Measurements from ENCODE around the gene RECQL5. TPM values are rescaled to one million over a fixed set of nuclear protein-coding genes. Genes with fewer than 3 reads are reported as not detected.

RECQL5 gene
- polyA plus RNA-seq, 4 donors = 31.6 to 59.3 (median 46.1) TPM

DNA sequence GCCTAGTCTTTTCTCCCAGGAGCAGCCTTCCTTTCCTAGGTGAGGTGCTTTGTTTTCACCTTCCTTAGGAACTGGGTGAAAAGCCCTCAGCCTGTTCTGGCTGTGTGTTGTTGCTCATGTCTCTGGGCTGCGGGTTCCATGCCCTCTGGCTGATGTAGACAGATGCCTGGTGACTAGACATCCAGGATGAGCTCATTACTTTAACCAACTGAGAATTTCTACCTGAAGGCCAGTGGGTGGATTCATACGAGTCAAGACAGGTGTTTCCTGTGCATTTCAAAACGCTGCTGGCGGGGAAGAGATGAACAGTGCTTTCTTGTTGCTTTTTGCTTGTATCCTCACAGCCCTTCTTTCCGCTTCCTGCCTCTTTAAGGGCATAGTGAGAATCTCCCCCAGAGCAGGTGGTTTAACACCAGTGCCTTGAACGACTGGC lies 22.5 kb upstream of the RECQL5 start:
- DNase-seq (ENCODE audit: low read depth in 4 of 4, low spot score in 2 of 4) = no peak

DNA sequence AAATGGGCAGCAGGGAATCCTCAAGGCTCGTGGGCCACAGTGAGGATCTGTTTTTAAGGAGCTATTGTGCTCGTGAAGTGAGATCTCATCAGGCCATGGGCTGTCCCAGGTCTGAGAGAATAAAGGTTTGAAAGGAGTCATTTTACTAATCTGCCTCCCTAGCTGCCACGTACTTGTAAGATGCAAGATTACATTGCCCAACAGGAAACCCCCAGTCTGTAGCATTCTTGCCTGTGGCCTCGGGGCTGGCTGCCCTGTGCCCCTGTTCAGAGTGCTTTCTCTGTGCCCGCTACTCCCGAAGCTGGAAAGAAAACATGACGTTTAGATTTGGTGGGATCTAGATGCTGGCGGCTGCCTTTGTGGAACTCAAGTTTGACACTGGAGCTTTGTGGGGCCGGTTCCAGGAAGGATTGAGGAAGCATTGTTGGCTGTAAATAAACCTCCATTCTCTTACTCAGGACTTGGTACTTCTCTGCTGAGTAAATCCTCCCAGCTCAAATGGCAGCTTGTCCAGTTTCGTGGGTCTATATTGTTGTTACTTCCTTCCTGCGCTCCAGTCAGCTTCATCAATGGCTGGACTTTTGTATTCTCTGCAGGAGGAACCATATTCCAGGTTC lies 21.4 kb upstream of the RECQL5 start:
- DNase-seq (ENCODE audit: low read depth in 4 of 4, low spot score in 2 of 4) = no peak

DNA sequence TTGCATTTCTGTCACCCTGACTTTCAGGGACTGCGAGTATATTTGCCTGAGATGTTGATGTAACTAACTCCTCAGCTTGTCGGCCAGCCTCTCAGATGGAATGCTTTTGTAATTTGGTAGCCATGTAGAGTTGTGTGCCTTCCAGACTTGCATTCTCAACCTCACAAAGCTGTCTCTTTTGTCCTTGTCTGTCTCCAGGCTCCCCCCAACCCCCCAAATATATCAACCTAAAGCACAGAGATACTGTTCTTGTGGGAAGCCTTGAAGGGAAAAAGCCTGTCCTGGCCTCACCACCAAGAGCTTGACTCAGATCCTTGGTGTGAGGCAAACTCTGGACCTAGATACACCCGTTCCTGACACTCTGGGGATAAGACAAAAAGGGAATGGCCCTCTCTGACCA lies 18.5 kb upstream of the RECQL5 start:
- no peak for DNase-seq (ENCODE audit: low read depth in 4 of 4, low spot score in 2 of 4)

DNA sequence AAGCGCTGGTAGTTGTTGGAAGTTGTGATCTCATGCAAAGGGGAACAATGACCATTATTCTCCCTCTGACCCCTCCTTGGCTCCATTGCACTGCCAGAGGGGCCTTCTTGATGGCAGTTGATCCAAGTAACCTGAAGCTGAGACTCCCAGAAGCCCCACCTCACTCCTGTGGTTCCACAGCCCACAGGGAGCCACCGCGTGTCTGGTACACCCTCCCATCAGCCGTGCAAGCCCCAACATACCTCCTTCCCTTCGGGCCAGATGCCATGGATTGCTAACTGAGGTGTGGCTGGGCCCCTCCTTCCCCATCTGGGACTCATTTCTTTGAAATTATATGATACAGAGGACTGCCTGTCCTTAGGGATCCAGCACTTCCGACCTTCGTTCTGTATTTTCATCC lies 18.0 kb upstream of the RECQL5 start:
- DNase-seq (ENCODE audit: low read depth in 4 of 4, low spot score in 2 of 4) = no peak

DNA sequence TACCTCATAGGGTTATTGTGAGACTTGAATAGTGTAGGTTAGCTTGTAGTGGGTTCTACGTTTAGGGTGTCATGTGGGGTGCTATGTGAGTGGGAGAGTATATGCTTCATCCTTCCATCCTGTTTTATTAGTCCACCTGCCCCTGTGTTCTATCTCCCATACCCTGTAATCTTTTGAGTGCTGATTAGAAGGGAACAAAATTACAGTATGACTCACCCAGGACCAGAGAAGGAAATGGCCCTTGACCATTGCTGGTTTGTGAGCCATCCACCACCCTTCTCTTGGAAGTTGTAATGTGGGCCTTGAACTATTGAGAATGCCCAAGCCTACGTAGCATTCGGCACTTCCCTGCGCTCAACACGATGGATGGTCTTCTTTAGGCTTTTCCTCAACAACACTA lies 17.3 kb upstream of the RECQL5 start:
- no peak for DNase-seq (ENCODE audit: low read depth in 4 of 4, low spot score in 2 of 4)

DNA sequence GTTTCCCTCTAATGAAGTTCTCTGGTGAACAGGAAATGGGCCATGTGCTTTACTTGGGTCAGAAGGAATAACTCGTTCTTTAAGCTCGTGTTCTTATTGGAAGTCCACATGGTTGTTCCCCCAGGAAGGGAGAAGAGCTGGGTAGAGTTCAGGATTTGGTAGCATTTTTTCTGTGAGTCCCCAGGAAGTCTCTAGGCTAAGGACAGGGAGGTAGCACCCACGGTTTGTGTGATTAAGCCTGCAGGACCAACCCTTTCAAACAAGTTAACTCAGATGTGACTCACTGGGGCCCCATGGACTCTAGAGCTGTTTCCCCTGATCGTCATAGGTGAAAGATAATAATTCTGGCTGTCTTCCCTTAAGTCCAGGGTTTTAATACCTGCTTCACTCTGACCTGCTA lies 16.6 kb upstream of the RECQL5 start:
- DNase-seq (ENCODE audit: low read depth in 4 of 4, low spot score in 2 of 4) = no peak

DNA sequence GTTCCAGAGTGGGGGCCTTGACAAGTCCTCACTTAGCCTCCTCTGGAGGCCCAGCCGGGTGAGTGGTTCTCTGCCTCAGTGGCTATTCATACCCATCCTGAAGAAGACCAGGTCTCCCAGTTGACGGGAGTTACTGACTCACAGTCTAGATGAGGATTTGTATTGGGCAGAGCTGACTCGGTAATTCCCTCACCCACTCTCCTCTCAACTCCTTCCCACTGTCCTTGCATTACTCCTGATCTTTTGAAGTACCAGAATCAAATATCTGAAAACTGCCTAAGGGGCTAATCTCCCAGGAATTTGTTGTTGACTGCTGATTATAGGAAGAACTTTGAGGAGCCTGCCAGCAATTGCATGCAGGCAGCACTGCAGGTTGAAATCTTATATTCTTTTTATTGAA lies 14.3 kb upstream of the RECQL5 start:
- DNase-seq (ENCODE audit: low read depth in 4 of 4, low spot score in 2 of 4) = no peak

DNA sequence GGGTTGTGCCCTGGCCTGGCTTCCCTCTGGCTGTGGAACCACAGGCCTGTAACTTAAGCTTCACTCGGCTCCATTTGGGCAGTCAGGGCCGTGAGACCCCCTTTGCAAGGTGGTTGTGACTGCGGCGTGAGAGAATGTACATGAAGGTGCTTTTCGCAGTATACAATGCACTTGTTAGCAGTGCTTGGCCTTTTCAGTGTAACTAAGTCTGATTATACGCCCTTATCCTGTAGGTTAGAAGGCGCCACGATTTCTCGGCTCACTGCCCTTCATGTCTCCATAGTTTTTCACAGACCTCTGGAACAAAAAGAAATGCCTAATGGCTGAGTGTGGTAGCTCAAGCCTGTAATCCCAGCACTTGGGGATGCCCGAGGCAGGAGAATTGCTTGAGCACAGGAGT lies 13.5 kb upstream of the RECQL5 start:
- DNase-seq (ENCODE audit: low read depth in 4 of 4, low spot score in 2 of 4) = no peak

DNA sequence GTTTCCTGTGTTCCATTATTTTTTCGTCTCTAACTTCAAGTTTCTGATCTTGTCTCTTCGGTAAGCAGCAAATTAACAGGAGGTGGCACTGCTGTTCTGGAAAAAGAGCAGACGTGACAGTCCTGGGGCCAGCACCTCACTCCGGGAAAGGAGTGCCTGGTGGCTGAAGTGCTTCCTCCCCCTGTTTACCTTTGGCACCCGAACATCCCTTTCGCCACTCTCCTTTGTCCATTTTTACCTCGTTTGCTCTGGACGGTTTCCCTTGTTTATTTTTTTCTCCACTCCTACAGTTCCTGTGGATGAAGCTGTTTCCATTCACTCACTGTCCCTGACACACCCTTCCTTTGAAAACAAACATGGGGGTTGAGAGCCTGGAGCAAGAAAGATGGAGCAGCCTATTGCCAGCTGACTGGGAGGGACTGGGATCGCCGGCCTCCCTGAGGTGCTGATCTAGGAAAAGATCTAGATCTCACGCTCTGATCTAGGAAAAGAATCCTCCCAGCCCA lies 12.8 kb upstream of the RECQL5 start:
- DNase-seq (ENCODE audit: low read depth in 4 of 4, low spot score in 2 of 4) = no peak

DNA sequence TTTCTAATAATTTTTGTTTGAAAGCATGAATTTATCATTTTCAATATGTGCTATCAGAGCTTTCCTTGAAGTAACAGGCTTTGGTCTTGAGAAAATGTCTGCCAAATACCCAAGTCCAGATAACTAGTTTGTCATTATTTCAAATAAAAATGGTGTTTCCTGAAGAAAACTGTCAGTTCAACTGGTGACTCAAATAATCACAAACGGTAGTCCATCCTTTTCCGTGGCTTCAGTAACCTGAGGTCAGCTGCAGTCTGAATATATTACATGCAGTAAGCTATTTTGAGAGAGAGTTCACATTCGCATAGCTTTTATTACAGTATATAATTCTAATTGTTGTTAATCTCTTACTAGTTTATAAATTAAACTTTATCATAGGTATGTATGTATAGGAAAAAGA lies 9.5 kb upstream of the RECQL5 start:
- no peak for DNase-seq (ENCODE audit: low read depth in 4 of 4, low spot score in 2 of 4)

DNA sequence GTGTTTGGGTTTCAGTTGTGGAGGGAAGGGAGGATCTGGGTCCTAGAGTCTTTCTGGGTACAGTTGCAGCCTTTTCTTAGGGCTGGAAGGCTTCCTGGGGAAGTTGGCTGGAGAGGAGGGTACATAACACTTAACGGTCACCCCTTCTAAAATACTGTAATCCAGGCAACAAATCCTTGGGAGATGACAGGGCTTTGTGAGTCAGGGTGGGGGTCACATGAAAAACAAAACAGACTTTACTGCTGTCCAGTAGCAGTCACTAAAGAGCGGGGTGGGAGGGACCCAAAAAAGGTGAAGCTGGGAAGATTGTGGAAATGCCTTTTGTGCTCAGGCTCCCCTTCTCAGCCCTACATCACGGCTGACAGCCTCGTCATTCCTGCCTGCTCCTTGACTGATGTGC lies 6.5 kb upstream of the RECQL5 start:
- no peak for DNase-seq (ENCODE audit: low read depth in 4 of 4, low spot score in 2 of 4)

DNA sequence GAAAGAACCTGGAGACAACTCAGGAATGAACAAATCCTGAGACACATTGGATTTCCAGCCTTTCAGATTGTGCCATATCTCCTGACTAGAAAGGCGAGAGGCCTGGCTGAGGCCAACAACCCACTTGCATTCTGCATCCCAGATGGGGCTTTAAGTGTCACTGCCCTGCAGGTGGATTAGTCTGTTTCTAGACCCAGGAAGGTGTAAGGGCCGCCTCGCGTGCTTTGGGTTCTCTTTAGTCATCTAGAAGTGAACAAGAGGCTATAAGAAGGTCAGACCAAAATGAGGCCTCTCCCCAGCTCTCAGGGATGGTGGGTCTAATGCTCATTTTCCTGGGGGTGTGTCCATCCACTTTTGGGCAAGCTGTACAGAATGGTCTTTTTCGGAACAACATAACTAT lies 5.1 kb upstream of the RECQL5 start:
- DNase-seq (ENCODE audit: low read depth in 4 of 4, low spot score in 2 of 4) = no peak

DNA sequence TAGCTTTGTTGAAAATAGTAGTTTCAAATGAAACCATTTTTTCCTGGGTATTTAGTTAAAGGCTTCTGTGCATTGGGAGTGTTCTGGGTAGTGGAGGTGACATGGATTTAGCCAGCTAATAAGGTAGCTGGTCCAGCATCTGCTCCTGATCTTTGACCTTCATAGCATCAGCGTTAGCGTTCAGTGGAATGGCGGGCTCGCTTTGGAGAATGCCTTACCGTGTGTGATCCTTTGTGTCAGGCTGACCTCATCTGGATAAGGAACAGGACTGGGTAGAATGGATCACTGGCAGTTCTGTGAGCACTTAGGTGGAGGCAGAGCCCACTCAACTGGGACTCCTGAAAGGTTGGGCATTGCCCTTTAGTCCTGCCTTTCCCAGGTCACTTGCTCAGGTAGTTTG lies 3.9 kb upstream of the RECQL5 start:
- no peak for DNase-seq (ENCODE audit: low read depth in 4 of 4, low spot score in 2 of 4)

DNA sequence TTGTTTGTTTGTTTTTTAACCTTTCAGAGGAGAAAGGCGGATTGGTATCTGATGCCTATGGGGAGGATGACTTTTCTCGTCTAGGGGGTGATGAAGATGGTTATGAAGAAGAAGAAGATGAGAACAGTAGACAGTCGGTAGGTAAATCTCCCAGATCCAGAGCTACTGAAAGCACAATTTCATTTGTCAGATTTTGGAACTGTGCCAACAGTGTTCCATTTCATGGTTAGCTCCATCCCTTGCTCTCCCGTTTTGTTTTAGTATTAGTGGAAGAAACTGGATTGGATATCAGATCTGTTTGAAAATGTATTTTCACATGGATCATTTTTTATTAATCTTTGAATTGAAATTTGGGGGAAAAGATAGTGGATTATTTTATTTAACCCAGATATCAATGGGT lies 1.5 kb upstream of the RECQL5 start:
- DNase-seq (ENCODE audit: low read depth in 4 of 4, low spot score in 2 of 4) = no peak

DNA sequence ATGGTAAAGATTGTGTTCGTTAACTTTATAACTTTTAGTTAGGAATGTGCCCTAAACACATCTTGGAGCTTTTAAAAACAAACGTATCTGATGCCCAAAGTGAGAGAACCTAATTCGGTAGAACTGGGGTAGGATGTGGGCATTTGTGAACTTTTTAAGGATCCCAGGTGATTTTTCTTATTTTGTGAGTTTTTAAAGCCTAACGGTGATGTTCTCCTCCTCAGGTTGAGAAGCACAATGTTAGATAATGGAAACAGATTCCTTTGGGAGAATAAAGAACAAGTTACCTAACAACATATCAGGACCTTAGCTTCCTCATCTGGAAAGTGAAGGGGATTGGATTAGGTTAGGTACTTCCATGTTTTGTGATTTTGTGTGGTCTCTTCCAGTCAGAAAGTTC lies 871 bp upstream of the RECQL5 start:
- DNase-seq (ENCODE audit: low read depth in 4 of 4, low spot score in 2 of 4) = no peak

DNA sequence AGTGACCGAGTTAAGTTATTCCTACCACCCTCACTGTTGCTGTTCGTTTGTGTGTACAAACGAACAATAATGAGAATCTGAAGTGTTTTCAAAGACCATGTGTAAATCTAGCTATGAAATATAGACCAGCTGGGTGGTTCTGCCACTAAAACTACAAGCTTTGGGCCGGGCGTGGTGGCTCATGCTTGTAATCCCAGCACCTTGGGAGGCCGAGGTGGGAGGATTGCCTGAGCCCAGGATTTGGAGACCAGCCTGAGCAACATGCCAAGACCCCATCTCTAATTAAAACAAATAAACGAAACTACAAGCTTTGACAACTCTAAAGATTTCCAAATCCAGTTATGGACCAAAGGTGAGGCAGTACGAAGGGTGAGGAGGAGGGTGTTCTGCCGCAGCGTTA lies 973 bp downstream of the RECQL5 start:
- DNase-seq (ENCODE audit: low read depth in 4 of 4, low spot score in 2 of 4) = no peak

DNA sequence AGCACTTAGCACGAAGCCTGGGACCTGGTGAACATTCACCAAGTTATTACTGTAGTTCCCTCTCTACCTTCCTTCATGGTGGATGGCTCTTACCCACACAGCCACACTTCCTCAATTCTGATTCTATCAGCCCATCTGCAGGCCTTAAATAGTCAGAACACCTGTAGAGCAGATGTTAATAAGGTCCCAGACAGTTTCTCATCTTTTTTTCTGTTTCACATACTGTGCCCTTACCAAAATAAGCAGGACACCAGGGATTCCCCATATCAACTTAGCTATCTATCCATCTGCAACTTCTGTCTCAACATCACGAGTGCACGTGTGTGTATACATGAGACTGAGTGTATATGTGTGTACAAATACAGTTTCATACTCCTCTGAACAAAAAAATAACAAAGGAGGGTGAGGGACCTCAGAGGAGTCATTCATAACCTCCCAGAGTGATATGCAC lies 2.8 kb downstream of the RECQL5 start:
- no peak for DNase-seq (ENCODE audit: low read depth in 4 of 4, low spot score in 2 of 4)

DNA sequence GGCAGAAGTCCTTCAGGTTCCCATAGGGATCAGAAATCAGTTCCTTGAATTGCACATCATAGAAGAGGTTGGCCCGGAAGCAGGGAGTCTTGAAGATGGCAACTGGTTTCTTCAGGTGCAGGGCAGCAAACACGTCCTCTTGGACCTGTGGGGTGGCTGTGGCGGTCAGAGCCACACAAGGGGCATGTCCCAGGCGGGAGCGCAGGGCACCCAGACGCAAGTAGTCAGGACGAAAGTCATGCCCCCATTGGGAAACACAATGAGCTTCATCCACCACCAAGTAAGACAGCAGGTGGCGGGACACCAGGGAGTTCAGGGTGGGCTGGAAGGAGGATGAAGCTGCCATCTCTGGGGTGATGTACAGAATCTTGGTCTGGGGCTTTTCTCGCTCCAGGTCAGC lies 4.4 kb downstream of the RECQL5 start:
- no peak for DNase-seq (ENCODE audit: low read depth in 4 of 4, low spot score in 2 of 4)

DNA sequence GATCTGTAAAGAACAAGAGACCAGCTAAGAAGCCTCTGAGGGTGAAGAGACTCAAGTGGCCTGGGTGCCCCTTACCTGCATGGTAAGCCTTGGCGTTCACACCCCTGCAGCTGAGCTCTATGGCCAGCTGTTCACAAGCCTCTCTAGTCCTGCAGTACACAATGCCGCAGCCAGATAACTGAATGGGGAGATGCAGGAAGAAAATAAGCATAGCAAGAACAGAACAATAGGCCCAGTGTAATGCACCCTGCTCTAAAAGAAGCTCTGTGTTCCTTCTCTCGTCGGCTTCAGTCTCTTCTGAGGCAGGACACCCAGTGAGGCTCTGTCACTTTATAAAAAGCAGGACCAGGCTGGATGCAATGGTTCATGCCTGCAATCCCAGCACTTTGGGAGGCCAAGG lies 5.4 kb downstream of the RECQL5 start:
- DNase-seq (ENCODE audit: low read depth in 4 of 4, low spot score in 2 of 4) = no peak

DNA sequence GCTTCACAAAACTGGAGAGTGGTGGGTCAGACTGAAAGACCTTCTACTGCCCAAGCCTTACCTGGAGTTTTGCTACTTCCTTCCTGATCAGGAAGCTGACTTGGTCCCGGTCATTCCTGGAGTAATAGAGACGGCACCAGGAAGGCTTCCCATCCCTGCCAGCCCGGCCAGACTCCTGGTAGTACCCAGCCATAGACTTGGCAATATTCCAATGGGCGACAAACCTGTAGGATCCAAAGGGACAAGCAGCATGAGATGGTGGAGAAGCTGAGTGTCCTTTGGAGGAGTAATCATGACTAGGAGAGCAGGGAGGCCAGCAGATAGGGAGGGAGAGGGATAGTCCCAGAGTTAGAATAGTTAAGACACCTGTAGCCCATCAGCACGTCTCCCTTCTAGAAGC lies 8.7 kb downstream of the RECQL5 start:
- no peak for DNase-seq (ENCODE audit: low read depth in 4 of 4, low spot score in 2 of 4)

DNA sequence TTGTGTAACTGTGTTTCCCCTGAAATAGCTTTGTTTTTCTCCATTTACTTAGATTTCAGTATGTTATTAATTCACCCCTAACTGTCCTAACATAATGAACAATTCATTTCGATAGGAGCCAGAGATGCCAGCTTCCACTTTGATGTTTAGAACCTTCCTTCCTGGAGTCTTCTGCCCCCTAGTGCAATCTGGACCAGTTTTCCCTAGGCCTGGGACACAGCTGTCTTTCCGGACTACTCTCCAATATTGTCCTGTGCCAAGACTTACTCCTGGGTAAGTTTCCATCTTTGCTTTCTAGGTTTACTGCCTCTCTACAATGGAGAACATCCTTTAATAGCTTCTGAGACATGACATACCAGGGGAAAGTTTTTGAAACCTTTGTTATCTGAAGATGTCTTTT lies 12.8 kb downstream of the RECQL5 start:
- DNase-seq (ENCODE audit: low read depth in 4 of 4, low spot score in 2 of 4) = no peak

DNA sequence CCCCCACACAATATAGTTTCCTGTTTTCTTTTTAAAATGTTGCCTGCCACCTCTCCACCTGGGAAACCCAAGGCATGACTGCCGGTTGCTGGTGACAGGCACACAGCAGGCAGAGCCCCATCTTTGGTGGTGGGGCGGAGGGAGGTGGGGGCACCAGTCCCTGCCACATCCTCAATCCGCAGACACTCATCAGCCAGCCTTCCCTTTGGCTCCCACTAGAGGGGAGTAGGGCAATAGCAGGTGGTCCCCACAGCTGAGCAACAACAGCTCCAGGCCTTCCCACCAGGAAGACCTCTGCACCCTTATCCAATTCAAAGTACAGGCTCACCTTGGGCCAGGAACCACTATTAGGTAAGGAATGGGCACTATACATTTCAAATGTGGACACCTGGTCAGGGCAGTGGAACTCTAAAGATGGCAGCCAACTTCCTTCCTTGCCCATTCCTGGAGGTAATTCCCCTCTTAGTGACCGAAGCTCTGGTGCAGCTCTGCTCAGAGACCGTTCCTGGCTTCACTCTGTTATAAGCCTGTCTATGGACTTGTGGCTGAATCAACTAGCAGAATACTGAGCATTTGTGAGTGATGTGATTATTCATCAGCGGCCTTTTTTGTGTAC lies 13.9 kb downstream of the RECQL5 start:
- no peak for DNase-seq (ENCODE audit: low read depth in 4 of 4, low spot score in 2 of 4)

DNA sequence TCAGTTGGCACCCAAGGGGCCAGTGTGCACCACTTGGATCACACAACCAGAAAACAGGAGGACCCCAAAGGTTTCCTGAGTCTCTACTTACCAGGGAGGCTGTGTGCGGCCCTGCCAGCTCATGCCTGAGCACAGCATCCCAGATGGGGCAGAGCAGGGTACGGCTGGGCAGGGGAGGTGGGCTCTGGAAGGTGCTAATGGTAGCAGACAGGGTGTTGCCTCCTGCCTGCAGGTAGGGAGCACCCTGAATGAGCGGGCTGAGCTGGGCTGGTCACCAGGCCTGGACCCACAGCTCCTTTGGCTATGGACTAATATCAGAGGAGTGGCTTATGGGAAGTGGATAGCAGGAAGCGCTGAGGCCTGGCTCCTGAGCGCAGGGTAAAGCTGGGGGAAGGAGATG lies 14.6 kb downstream of the RECQL5 start:
- no peak for DNase-seq (ENCODE audit: low read depth in 4 of 4, low spot score in 2 of 4)

All from left renal cortex interstitium (tissue), 4 donors.